ENCODE results near the gene TOE1. TPM values are rescaled to one million over a fixed set of nuclear protein-coding genes. Genes with fewer than 3 reads are reported as not detected.

The TOE1 gene
- total and polyA plus RNA-seq, 10 donors: 8.7 to 12.6 (median 11.6) TPM

DNA sequence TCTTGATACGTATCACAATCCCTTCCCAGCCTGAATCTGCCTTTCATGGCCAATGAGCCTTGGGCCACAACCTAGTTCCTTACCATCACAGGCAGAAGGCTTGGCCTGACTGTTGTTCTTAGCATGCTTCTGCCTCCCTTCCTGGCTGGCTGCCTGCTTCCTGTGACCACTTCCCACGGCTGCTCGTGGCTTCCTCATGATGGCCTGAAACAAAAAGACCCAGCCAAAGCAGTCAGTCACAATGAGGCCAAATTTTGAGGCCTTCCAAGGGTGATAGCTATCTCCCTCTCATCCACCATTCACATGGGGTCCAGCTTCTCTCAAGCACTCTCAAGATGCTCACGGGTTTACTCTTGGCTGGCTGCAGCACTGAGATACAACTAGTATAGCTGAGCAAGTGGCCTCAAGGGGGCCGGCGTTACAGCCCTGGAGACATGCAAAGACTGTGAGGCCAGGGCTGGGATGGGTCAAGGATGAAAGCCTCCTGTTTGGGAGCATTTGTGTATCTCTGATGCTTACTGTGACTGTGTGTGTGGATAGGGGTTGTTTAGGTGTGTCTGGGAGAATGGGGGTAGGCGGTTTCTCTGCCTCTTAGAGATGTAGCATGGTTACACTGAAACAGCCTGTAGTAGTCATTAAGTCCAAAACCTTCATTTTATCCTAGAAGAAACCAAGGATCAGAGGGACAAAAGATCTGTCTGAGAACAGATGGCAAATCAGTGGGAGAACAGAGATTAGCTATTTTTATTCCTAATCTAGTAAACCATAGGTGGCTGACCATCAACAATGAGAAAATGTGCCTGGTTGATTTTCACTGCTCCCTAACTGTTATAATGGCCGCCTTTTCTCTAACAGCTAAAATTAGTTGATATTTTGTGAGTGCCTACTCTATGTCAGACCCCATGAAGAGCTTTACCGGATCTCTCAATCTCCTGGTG is 5.4 kb upstream of the TOE1 start:
- DNase-seq: peak; percentile 78
- Histone ChIP-seq H3K9me3 (no peaks in the 10 kb centered on the region), H3K27me3 (replicated peaks in 1 of 7) (no peaks in the 10 kb centered on the region), H3K4me3 (no peak overlapping the region), H3K4me1 (peaks cover 9 to 32% (median 25%) of the 10 kb centered on the region in 6 donors), H3K27ac (peak overlapping the region in 3 of 8 donors; percentile 28 to 55 (median 51)), H3K36me3 (peaks cover 0 to 48% (median 39%) of the 10 kb centered on the region in 6 donors)
- TF ChIP-seq POLR2A (IDR thresholded peaks at IDR 0.05): no peak
- TF ChIP-seq CTCF (IDR thresholded peaks at IDR 0.05 in 8 of 11, conservative IDR thresholded peaks at IDR 0.05 in 3 of 11): no peak
- peak in 2 of 3 donors; percentile 34 to 39 for TF ChIP-seq POLR2AphosphoS5 (IDR thresholded peaks at IDR 0.05)
- WGBS, 5 donors: 61 to 68% (median 63%) methylated on average over 9 of the region's 9 CpGs
- intact Hi-C loops (cut with DNase I; ENCODE audit: low total_unique reads): no loop called here

DNA sequence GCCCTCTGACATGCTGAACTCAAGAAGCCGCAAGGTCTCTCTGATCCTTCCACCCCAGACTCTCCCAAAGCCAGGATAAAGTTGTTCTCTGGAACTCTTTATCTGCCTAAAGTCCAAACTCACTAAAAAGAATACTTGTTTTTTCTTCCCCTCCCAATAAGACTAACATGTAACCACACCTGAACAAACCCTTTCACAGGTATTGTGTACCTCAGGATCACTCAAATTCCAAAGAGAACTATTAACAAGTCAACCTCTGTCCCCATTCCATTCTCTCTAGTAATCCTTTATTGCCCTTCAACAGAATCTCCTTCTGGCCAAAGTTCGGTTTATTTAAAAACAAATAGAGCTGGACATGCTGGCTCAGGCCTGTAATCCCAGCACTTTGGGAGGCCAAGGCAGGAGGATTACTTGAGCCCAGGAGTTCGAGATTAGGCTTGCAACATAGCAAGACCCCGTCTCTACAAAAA is 4.1 kb upstream of the TOE1 start:
- no peak for TF ChIP-seq CTCF (IDR thresholded peaks at IDR 0.05 in 8 of 11, conservative IDR thresholded peaks at IDR 0.05 in 3 of 11)
- TF ChIP-seq POLR2AphosphoS5 (IDR thresholded peaks at IDR 0.05): no peak
- no peak for TF ChIP-seq POLR2A (IDR thresholded peaks at IDR 0.05)
- Histone ChIP-seq H3K36me3 (peaks cover 0 to 36% (median 32%) of the 10 kb centered on the region in 6 donors), H3K9me3 (no peaks in the 10 kb centered on the region), H3K4me3 (no peak overlapping the region), H3K27ac (no peak overlapping the region), H3K4me1 (peaks cover 12 to 39% (median 31%) of the 10 kb centered on the region in 6 donors), H3K27me3 (replicated peaks in 1 of 7) (no peaks in the 10 kb centered on the region)
- intact Hi-C loops (cut with DNase I; ENCODE audit: low total_unique reads): no loop called here
- DNase-seq: no peak
- 93 to 99% (median 96%) methylated on average over 4 of the region's 4 CpGs for WGBS, 5 donors

DNA sequence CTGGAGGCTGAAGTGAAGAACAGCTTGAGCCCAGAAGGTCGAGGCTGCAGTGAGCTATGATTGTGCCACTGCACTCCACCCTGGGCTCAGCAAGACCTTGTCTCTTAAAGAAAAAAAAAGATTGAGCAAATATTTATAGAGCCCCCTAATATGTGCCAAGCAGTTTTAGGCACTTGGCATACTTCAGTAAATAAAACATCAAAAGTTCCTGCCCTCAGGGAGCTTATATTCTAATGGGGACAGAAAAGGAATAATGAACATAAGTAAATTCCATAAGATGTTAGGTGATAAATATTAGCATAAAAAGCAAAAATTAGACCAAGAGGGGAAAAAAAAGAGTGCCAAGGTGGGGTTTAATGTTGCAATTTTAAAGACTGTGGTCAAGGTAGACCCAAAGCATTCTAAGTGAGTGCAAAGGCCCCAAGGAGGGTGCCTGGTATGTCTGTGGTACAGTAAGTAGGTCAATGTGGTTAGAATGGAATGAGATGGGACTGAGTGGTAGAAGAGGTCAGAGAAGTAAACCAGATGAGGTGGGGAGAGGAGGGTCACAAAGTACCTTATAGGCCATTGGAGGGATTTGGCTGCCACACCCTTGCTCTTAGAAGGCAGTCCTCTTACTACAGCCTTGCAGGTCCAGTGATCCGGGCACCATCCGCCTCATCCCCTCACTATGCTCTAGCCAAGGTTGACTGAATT is 2.2 kb upstream of the TOE1 start:
- peaks cover 3 to 31% (median 24%) of the 10 kb centered on the region in 6 donors for H3K36me3 ChIP-seq
- TF ChIP-seq CTCF (IDR thresholded peaks at IDR 0.05 in 8 of 11, conservative IDR thresholded peaks at IDR 0.05 in 3 of 11): no peak
- no peak for TF ChIP-seq POLR2AphosphoS5 (IDR thresholded peaks at IDR 0.05)
- no peak for TF ChIP-seq POLR2A (IDR thresholded peaks at IDR 0.05)
- no peaks in the 10 kb centered on the region for H3K27me3 ChIP-seq (replicated peaks in 1 of 7)
- no peak for DNase-seq
- 82 to 96% (median 93%) methylated on average over 3 of the region's 3 CpGs for WGBS, 5 donors
- H3K9me3 ChIP-seq: no peaks in the 10 kb centered on the region
- H3K4me1 ChIP-seq: peaks cover 30 to 58% (median 50%) of the 10 kb centered on the region in 6 donors
- no peak overlapping the region for H3K27ac ChIP-seq
- intact Hi-C loops (cut with DNase I; ENCODE audit: low total_unique reads): no loop called here
- H3K4me3 ChIP-seq: no peak overlapping the region
